Neutrophil (primary cell): ENCODE measurements around the gene ERVFRD-1.

Experiments used
- H3K27ac ChIP-seq: fragments of 200-600 bp; sonication (generic); 2 replicates; pipeline ENCODE4 v1.5.1; 2016; ENCODE audit warnings: mild to moderate bottlenecking, moderate library complexity
- H3K27me3 ChIP-seq: fragments of 200-600 bp; sonication (generic); 2 replicates; pipeline ENCODE4 v1.6.0; 2016; ENCODE audit warnings: mild to moderate bottlenecking
- H3K36me3 ChIP-seq: fragments of 200-600 bp; sonication (generic); 2 replicates; pipeline ENCODE4 v1.5.1; 2017
- H3K4me1 ChIP-seq, 2 experiments: fragments of 200-600 bp in 1 of 2; sonication (generic) in 1 of 2; 1 replicate in 1 of 2; 2 replicates in 1 of 2; pipeline versions ENCODE4 v1.5.1 to v1.6.1; 2013 to 2016; ENCODE audit warnings: low read depth in 1 of 2, low read length in 1 of 2, mild to moderate bottlenecking in 1 of 2, moderate library complexity in 1 of 2; ENCODE audit not compliant: control insufficient read depth in 1 of 2, insufficient read depth in 1 of 2
- H3K4me3 ChIP-seq, 2 experiments: fragments of 200-600 bp in 1 of 2; sonication (generic) in 1 of 2; 1 replicate in 1 of 2; 2 replicates in 1 of 2; pipeline ENCODE4 v1.5.1; 2013 to 2016; ENCODE audit warnings: low read depth in 1 of 2, low read length in 1 of 2, mild to moderate bottlenecking in 1 of 2, moderate library complexity in 1 of 2
- H3K9me3 ChIP-seq: fragments of 200-600 bp; sonication (generic); 2 replicates; pipeline ENCODE4 v1.5.1; 2016
- CTCF ChIP-seq: fragments of 200-600 bp; sonication (generic); IDR thresholded peaks from 2 replicates; pipeline ENCODE4 v1.5.1; 2016; ENCODE audit warnings: antibody characterized with exemption

The ERVFRD-1 gene

DNA sequence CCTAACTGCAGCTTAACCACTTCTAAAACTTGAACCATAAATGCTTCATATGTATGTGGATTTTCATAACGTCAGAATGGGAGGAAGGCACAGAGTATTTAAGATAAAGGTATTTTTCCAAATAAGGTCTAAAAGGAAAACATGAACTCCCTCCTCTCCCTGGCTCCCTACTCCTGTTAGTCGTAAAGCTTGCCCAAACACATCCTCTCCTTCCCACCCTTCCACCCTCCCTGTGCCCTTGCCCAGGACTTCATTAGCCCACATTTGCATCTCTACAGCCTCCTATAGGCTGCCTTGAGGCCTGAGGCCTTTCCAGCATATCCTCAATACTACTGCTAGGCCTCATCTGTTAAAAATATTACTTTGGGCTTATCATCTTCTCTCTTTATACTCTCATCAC, 35.0 kb downstream of the ERVFRD-1 start:
- no peaks in the 10 kb centered on the region for H3K4me1 ChIP-seq
- no peak overlapping the region for H3K4me3 ChIP-seq
- TF ChIP-seq CTCF: no peak
- no peaks in the 10 kb centered on the region for H3K9me3 ChIP-seq
- no peaks in the 10 kb centered on the region for H3K36me3 ChIP-seq
- no peak overlapping the region for H3K27ac ChIP-seq
- H3K27me3 ChIP-seq: peaks cover 3% of the 10 kb centered on the region

DNA sequence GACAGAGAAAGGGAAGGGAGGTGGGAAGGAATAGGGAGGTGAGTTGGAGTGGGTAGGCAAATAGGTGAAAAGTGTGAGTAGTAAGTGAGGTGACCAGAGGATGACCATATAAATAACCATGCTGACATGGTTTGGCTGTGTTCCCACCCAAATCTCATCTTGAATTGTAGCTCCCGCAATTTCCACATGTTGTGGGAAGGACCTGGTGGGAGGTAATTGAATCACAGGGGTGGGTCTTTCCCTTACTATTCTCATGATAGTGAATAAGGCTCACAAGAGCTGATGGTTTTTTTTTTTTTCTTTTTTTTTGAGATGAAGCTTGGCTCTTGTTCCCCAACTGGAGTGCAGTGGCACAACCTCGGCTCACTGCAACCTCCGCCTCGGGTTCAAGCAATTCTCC, 39.4 kb downstream of the ERVFRD-1 start:
- peaks cover 3% of the 10 kb centered on the region for H3K27me3 ChIP-seq
- H3K27ac ChIP-seq: no peak overlapping the region
- TF ChIP-seq CTCF: no peak
- no peak overlapping the region for H3K4me3 ChIP-seq
- no peaks in the 10 kb centered on the region for H3K36me3 ChIP-seq
- no peaks in the 10 kb centered on the region for H3K4me1 ChIP-seq
- no peaks in the 10 kb centered on the region for H3K9me3 ChIP-seq

DNA sequence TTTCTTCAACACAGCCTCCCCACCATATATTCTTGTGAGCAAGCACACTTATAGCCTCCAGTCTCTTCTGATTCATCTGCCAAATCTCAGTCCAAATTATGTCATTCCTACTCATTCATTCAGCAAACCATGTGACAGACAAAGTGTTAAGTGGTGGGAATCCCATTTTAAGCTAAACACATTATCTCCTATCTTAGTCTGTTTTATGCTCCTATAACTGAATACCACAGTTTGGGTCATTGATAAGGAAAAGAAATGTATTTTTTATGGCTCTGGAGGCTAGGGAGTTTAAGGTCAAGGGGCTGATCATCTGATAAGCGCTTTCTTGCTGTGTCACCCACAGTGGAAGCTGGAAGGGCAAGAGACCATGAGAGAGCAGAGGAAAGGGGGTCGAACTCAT, 41.8 kb downstream of the ERVFRD-1 start:
- Histone ChIP-seq H3K27ac (no peak overlapping the region), H3K4me3 (no peak overlapping the region), H3K27me3 (peaks cover 1% of the 10 kb centered on the region), H3K4me1 (no peaks in the 10 kb centered on the region), H3K9me3 (no peaks in the 10 kb centered on the region), H3K36me3 (no peaks in the 10 kb centered on the region)
- TF ChIP-seq CTCF: no peak

DNA sequence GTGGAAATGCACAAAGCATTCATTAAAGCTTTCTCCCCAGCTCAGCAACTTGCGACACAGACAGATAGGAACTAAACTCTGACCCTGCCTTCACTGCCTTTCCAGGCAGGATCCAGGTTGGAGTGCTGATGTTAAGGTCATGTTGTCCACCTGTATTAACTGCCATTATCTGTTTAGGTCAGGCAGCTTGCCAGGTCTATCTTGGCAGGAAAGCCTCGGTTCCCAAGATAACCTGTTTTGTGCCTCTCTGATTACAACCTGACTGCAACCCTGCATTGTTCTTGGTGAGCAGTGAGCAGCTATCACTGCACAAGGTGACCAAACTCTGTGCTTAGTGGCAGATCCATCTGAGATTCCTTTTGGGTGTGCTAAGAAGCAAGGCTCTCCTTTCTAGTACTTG, 44.2 kb downstream of the ERVFRD-1 start:
- TF ChIP-seq CTCF: no peak
- no peak overlapping the region for H3K4me3 ChIP-seq
- no peaks in the 10 kb centered on the region for H3K36me3 ChIP-seq

GRCh38 chr6:11066505-11067347, 44.8 kb downstream of the ERVFRD-1 start:
- no peak for TF ChIP-seq CTCF
- no peaks in the 10 kb centered on the region for H3K36me3 ChIP-seq
- no peak overlapping the region for H3K4me3 ChIP-seq
- H3K4me1 ChIP-seq: no peaks in the 10 kb centered on the region
- no peak overlapping the region for H3K27ac ChIP-seq
- peaks cover 15% of the 10 kb centered on the region for H3K27me3 ChIP-seq
- H3K9me3 ChIP-seq: no peaks in the 10 kb centered on the region

More for the DNA sequence above, 44.2 kb downstream of the ERVFRD-1 start:
- Histone ChIP-seq H3K4me1 (no peaks in the 10 kb centered on the region), H3K27ac (no peak overlapping the region), H3K27me3 (peaks cover 14% of the 10 kb centered on the region), H3K9me3 (no peaks in the 10 kb centered on the region)
